Common myeloid progenitor, CD34-positive (primary cell): ENCODE results near the gene SYNDIG1.

Source experiments
- CTCF ChIA-PET: fragments of 350-600 bp; sonication (Branson Sonifier 250); formaldehyde crosslinking; loops from one replicate; lab custom pipeline; 2021; ENCODE audit warnings: antibody characterized with exemption; lab: Charles Lee
- POLR2A ChIA-PET: fragments of 350-600 bp; sonication (Branson Sonifier 250); formaldehyde crosslinking; loops from one replicate; lab custom pipeline; 2021; ENCODE audit warnings: antibody characterized with exemption; lab: Charles Lee
- DNase-seq, 3 donors: peaks; one replicate each; pipeline versions ENCODE4 v3.0.0 to v3.0.0-alpha.2; 2013
- H3K27ac ChIP-seq, 2 experiments: 1 replicate in 1 of 2; 2 replicates in 1 of 2; pipeline ENCODE4 v1.7.0; 2013; ENCODE audit warnings: inconsistent platforms in 2 of 2, low read length in 2 of 2, mild to moderate bottlenecking in 2 of 2, low read depth in 1 of 2, moderate library complexity in 1 of 2; ENCODE audit not compliant: severe bottlenecking in 2 of 2, insufficient read depth in 1 of 2, poor library complexity in 1 of 2
- H3K27me3 ChIP-seq, 5 experiments: replicated peaks in 2 of 5; 1 replicate in 3 of 5; 2 replicates in 2 of 5; pipeline versions ENCODE4 v1.6.1 to v1.7.0; 2013; ENCODE audit warnings: low read length in 4 of 5, mild to moderate bottlenecking in 2 of 5, moderate library complexity in 2 of 5, inconsistent platforms in 1 of 5; ENCODE audit not compliant: insufficient read depth in 5 of 5, control insufficient read depth in 4 of 5
- H3K36me3 ChIP-seq, 4 experiments: 1 replicate in 2 of 4; 2 replicates in 2 of 4; pipeline versions ENCODE4 v1.6.1 to v1.7.0; 2013; ENCODE audit warnings: low read length in 3 of 4, control low read depth in 1 of 4, mild to moderate bottlenecking in 1 of 4; ENCODE audit not compliant: control insufficient read depth in 4 of 4, insufficient read depth in 4 of 4
- H3K4me1 ChIP-seq, 4 experiments: 1 replicate in 3 of 4; 2 replicates in 1 of 4; pipeline versions ENCODE4 v1.6.1 to v1.7.1; 2013; ENCODE audit warnings: low read length in 3 of 4, mild to moderate bottlenecking in 3 of 4, control low read depth in 1 of 4, inconsistent platforms in 1 of 4, moderate library complexity in 1 of 4; ENCODE audit not compliant: control insufficient read depth in 4 of 4, insufficient read depth in 4 of 4; ENCODE audit errors: control extremely low read depth in 1 of 4
- H3K4me3 ChIP-seq, 7 experiments: 1 replicate in 4 of 7; 2 replicates in 3 of 7; pipeline versions ENCODE4 v1.5.1 to v1.7.0; 2013; ENCODE audit warnings: mild to moderate bottlenecking in 7 of 7, low read length in 6 of 7, moderate library complexity in 6 of 7, inconsistent platforms in 2 of 7, low read depth in 2 of 7, control low read depth in 1 of 7; ENCODE audit not compliant: insufficient read depth in 4 of 7, control insufficient read depth in 1 of 7; ENCODE audit errors: extremely low read depth in 1 of 7
- H3K9me3 ChIP-seq, 5 experiments: 1 replicate in 4 of 5; 2 replicates in 1 of 5; pipeline versions ENCODE4 v1.6.1 to v1.7.1; 2013; ENCODE audit warnings: low read length in 4 of 5, mild to moderate bottlenecking in 2 of 5, inconsistent platforms in 1 of 5, low read depth in 1 of 5, moderate library complexity in 1 of 5; ENCODE audit not compliant: control insufficient read depth in 4 of 5, insufficient read depth in 2 of 5; ENCODE audit errors: control extremely low read depth in 1 of 5
- WGBS: methylation state at CpG from one replicate; pipeline ENCODE4 v1.1.5; 2013; ENCODE audit not compliant: insufficient coverage; 5-methylcytosine and 5-hydroxymethylcytosine counted together

Gene SYNDIG1

GRCh38 chr20:24543168-24543567, 73.7 kb downstream of the SYNDIG1 start:
- Histone ChIP-seq H3K27ac (no peak overlapping the region), H3K4me3 (no peak overlapping the region), H3K27me3 (no peaks in the 10 kb centered on the region), H3K4me1 (peaks cover 0 to 10% (median 3%) of the 10 kb centered on the region in 4 experiments), H3K36me3 (no peaks in the 10 kb centered on the region), H3K9me3 (peaks cover 0 to 8% (median 0%) of the 10 kb centered on the region in 5 experiments)
- 98% methylated on average over 19 of the region's 19 CpGs for WGBS
- ChIA-PET CTCF (no interaction called here), POLR2A (no interaction called here)
- no peak for DNase-seq

- CTCF ChIA-PET = no interaction called here
- WGBS = 100% methylated on average over 6 of the region's 6 CpGs
Measured at GRCh38 chr20:24543741-24544140, 74.3 kb downstream of the SYNDIG1 start.

GRCh38 chr20:24544371-24544770, 74.9 kb downstream of the SYNDIG1 start:
- Histone ChIP-seq H3K4me3 (no peak overlapping the region), H3K27ac (no peak overlapping the region), H3K4me1 (peaks cover 0 to 10% (median 3%) of the 10 kb centered on the region in 4 experiments), H3K9me3 (peaks cover 0 to 8% (median 0%) of the 10 kb centered on the region in 5 experiments), H3K36me3 (no peaks in the 10 kb centered on the region), H3K27me3 (no peaks in the 10 kb centered on the region)
- POLR2A ChIA-PET = no interaction called here
- WGBS = 15% methylated on average over 7 of the region's 7 CpGs
- CTCF ChIA-PET = no interaction called here
- DNase-seq = no peak

More at GRCh38 chr20:24543741-24544140, 74.3 kb downstream of the SYNDIG1 start:
- H3K4me3 ChIP-seq = no peak overlapping the region
- POLR2A ChIA-PET = no interaction called here
- DNase-seq = no peak
- H3K36me3 ChIP-seq = no peaks in the 10 kb centered on the region
- peaks cover 0 to 8% (median 0%) of the 10 kb centered on the region in 5 experiments for H3K9me3 ChIP-seq
- peaks cover 0 to 10% (median 3%) of the 10 kb centered on the region in 4 experiments for H3K4me1 ChIP-seq
- no peaks in the 10 kb centered on the region for H3K27me3 ChIP-seq
- no peak overlapping the region for H3K27ac ChIP-seq

DNA sequence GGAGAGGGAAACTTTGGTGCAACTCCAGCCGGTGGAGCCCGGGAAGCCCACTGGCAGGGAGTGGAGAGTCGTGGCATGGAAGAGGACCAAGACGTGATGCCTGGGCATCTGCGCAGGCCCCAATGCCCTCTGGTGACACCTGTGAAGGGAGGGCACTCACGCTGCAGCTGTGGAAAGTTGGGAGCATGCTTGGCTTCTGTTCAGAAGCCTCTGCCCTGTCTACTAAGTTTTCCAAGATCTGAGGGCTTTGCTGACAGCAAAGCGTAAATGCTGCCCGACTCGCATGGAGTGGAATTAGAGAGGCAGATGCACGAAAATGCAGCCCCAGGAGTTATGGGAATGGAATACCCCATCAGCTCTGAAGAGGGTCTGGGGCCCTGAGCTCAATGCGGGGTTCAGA, 75.7 kb downstream of the SYNDIG1 start:
- H3K9me3 ChIP-seq = peaks cover 0 to 6% (median 0%) of the 10 kb centered on the region in 5 experiments
- DNase-seq = no peak
- WGBS = 95% methylated on average over 11 of the region's 11 CpGs
- H3K27me3 ChIP-seq = no peaks in the 10 kb centered on the region
- H3K36me3 ChIP-seq = no peaks in the 10 kb centered on the region
- H3K4me3 ChIP-seq = no peak overlapping the region
- CTCF ChIA-PET = no interaction called here
- POLR2A ChIA-PET = no interaction called here
- H3K27ac ChIP-seq = no peak overlapping the region
- H3K4me1 ChIP-seq = peaks cover 0 to 10% (median 3%) of the 10 kb centered on the region in 4 experiments

GRCh38 chr20:24546232-24546892, 76.9 kb downstream of the SYNDIG1 start:
- no peak for DNase-seq
- Histone ChIP-seq H3K9me3 (peaks cover 0 to 6% (median 0%) of the 10 kb centered on the region in 5 experiments), H3K36me3 (no peaks in the 10 kb centered on the region), H3K27me3 (no peaks in the 10 kb centered on the region), H3K27ac (no peak overlapping the region), H3K4me1 (peaks cover 0 to 10% (median 2%) of the 10 kb centered on the region in 4 experiments), H3K4me3 (no peak overlapping the region)
- WGBS = 88% methylated on average over 2 of the region's 2 CpGs
- ChIA-PET CTCF (no interaction called here), POLR2A (interaction anchor here (0.6 kb wide), 1 partner anchor 650 kb away, joined by 4 read pairs; no protein-coding TSS in a partner anchor)

GRCh38 chr20:24547967-24548366, 78.5 kb downstream of the SYNDIG1 start:
- CTCF ChIA-PET = no interaction called here
- 96% methylated on average over 10 of the region's 10 CpGs for WGBS
- peaks cover 0 to 10% (median 2%) of the 10 kb centered on the region in 4 experiments for H3K4me1 ChIP-seq
- H3K36me3 ChIP-seq = no peaks in the 10 kb centered on the region
- no peak overlapping the region for H3K4me3 ChIP-seq
- peaks cover 0 to 6% (median 0%) of the 10 kb centered on the region in 5 experiments for H3K9me3 ChIP-seq
- H3K27me3 ChIP-seq = no peaks in the 10 kb centered on the region
- POLR2A ChIA-PET = no interaction called here
- no peak for DNase-seq
- no peak overlapping the region for H3K27ac ChIP-seq

DNA sequence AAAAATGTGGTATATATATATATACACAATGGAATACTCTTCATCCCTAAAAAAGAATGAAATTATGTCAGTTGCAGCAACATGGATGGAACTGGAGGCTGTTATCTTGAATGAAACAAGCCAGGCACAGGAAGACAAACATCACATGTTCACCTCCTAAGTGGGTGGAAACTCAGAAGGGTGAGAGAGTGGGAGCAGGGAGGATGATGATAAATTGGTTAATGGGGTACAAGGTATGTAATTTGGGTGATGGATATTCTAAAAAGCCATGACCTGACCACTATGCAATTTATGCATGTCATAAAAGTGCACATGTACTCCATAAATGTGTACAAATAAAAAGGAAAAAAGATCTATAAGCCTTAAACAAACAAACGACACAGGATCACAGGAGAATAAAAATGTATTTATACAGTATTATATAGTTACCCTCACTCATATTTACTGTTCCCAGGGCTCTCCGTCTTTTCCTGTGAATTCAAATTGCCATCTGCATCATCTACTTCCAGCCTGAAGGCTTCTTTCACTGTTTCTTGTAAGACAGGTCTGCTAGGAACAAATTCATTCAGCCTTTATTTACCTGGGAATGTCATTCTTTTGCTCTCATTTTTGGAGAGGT, 89.8 kb downstream of the SYNDIG1 start:
- Histone ChIP-seq H3K4me1 (no peaks in the 10 kb centered on the region), H3K9me3 (peaks cover 3 to 15% (median 15%) of the 10 kb centered on the region in 5 experiments), H3K4me3 (no peak overlapping the region), H3K27ac (no peak overlapping the region), H3K27me3 (no peaks in the 10 kb centered on the region), H3K36me3 (no peaks in the 10 kb centered on the region)
- ChIA-PET CTCF (no interaction called here), POLR2A (no interaction called here)
- no peak for DNase-seq
- WGBS = 100% methylated on average over 1 of the region's 2 CpGs
